NCI-H1694 treated with DMSO at 0.1 percent for 48 hours (cell line): ENCODE measurements around the gene KCNA10.
"Not testable (repeated sequence)": the region's sequence is repeated elsewhere in the genome, so short reads cannot be mapped to it uniquely, and the experiment has no call there.

Experiments
- DNase-seq: peaks from one replicate; lab custom pipeline; 2025; lab: John Stamatoyannopoulos, UW

Gene KCNA10

DNA sequence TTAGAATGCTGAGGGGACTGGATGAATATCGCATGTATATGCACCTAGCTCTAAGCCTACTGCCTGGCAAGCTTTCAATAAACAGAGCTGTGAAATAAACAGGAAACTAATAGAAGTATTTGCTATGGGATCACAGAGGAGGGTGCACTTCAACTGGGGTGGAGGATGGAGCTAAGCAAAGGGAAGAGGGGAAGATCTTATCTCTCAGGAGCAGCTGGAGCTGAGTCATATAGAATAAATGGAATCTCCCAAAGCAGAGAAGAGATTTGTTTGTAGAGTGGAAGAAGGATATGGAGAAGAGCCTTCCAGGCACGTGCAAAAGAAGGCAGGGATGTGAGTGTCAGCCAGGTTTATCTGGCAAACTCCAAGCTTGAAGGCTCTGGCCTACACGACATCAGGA lies 17.0 kb upstream of the KCNA10 start:
- DNase-seq = peak; percentile 11

DNA sequence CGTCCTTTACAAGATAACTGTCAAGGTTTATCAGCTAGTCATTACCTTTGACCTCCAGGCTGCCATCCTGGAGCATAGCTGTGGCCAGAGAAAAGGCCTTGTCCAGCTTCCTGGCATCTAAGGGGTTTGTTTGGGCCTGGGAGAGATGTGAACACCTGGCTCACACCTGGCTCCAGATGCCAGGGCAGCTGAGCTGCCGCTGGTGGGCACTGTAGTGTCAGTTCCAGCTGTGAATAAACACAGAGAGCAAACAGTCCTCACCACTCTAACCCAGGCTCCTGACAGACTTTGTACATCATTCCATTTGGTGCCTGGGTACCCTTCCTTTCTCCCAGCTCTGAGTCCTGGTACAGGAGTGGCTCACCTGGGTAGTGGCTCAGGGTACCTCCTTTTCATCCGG lies 14.3 kb upstream of the KCNA10 start:
- no peak for DNase-seq

DNA sequence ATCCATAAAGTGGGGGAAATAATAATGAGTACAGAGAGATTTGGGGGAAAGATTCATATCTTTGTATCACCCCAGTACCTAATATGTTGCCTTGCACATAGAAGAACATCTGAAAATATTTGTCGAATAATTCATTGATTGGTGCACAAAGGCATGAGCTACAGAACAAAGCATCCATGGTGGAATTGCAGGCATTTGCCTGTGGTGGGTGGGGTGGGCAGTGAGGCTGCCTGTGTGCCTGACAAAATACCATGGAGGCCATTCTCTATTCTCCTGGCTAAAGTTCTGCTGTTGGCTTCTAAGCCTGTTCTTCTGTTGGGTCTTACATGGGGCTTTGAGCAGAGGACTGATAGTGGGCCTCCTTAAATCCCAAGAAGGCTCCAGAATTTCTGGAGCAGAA lies 10.0 kb upstream of the KCNA10 start:
- no peak for DNase-seq

DNA sequence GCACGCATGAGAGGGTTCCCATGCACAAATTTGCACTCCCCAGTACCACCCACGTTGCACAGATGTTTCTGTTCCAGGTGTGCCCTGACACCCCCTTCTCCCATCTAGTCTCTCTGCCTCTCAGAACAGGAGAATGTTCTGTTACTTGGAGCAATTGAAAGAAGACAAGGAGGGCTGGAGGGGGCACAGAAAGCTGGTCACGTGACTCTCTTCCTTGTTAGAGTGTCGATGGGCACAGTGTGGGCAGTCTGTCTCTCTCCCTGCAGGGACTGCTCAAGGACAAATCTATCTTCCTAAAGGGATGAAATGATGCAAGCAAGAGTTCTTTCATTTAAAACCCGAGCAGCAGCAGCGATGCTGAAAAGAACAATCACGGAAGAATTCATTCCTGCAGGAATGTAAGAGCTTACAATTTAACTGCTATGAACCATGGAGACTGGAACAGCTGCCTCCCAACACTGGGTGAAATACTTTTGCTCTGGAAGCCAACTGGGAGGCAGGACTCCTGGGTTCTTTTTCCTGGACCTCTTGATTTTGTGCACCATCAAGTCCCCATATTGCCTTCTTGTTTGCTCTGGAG lies 7.3 kb upstream of the KCNA10 start:
- no peak for DNase-seq

DNA sequence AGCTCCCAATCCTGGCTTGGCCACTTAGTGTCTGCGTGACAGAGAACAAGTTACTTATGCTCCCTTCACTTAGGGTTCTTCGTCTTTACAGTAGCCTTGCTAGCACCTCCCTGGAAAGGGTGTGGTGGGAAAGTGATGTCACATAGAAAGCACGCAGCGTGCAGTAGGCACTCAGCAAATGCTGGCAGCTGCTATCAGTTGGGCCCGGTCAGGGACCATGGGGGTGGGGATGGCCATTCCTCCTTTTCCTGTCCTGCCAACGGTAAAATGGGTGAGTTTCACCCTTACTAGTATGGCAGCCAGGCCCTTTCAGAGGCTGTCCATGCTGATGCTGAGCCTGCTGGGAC lies 6.2 kb upstream of the KCNA10 start:
- no peak for DNase-seq

DNA sequence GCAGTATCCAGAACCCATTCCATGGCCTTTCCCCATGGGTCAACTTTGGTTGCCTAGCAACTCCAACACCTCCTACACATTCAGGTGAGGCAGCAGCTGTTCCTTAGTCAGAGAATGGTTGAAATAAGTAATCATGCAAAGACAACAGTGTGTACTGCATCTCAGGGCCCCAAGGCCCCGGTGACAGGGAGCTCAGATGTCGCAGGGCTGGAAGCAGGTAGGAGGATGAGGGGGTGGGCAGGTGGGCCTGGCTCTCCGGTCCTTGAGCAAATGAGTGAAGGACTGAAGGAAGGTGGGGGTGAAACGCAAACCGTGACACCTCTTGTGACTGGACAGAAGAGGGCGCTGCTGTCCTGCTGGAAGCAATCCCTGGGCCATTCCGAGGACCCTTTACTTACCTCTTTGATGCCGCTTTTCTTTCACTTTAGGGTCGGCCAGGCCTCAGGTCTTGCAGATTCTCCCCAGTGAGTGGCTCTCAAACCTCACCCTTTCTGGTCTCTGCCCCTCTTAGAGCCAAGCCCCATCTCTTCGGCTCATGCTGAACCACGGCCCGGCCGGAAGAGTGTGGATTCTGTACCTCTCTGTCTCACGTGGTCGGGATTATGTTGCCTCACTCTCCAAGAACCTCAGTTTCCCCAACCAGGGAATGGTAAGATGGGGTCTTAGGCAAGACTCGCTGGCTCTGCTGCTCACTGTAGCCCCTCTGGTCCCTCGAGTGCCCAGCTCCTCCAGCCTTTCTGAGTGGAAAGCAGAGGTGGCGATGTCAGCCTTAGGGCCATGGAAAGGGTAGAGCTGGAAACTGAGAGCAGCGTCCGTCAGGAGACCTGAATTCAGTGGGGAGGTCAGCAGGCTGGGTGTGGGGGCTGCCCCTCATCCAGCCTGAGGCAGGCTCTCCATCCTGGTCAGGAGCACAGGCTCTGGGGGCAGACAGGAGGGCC lies 5.6 kb upstream of the KCNA10 start:
- peak; percentile 77 for DNase-seq

DNA sequence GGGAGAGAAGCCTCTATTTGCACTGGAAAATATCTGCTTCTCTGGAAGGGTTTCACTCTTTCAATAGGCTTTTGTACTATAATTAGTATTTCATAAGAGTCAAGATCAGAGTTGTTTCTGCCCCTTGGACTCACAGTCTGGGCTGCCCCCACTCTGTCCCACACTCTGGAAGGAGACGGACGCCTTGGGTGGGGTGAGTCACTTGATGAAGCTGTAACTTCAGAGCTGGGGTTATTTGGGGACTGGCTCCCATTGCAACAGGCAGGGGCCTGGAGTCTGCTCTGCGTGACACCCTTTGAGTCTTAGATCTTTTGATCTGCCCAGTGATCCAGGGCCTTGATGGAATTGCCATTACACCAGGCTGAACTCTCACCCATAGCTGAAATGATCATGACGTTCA lies 4.0 kb upstream of the KCNA10 start:
- DNase-seq = no peak

DNA sequence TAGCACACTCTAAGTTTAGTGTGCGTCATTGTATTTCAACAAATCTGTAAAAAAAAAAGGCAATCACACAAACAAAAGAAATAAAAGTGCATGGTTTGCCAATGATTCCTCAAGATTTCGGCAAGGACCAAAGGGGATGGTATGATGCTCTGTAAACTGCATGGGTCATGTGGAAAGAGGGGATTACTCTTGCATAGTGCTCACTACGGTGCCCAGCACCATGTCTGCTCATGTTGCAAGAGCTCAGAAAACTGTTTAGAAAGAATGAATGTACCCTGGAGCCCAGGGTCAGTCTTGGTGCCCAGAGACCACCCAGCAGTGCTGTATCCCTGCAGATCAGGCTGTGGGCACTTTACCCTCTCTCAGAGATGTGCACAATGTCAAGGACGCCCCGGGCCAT lies 3.6 kb upstream of the KCNA10 start:
- DNase-seq = no peak

DNA sequence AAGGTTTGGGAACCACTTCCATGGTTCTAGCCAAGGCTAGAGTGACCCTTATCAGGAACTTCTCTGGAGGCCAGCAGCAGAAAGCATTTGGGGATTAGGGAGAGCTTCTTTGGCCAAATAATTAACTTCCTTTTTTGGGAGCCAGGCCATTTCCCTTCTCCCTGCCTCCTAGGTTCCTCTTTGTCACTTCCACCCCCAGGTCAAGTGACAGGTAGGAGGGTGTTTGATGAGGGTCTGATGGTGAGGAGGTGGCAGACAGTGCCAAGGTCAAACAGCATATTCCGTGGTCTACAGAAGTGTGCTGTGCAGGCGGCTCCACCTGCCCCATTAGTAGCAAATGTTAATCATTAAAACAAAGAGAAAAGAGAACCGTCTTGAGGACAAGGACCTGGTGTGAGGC lies 1.9 kb upstream of the KCNA10 start:
- no peak for DNase-seq

DNA sequence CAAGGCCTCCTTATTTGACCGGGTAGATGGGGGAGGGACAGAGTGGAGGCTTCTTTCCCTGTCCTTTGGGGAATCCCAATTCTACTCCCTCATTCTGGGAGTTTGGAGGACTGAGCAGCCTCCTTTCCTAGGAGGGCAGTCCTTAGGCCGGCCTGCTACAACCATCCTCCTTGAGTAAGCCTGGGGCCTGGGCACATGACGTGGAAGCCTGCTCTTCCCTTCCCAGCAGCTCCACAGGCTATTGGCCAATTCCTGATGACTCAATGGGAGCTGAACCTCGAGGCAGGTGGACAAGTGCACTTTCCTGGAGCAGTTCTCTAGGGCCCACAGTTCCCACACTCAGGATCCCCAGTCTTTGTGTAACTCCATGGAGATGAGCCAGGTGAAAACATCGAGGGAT lies 3.1 kb downstream of the KCNA10 start:
- no peak for DNase-seq

DNA sequence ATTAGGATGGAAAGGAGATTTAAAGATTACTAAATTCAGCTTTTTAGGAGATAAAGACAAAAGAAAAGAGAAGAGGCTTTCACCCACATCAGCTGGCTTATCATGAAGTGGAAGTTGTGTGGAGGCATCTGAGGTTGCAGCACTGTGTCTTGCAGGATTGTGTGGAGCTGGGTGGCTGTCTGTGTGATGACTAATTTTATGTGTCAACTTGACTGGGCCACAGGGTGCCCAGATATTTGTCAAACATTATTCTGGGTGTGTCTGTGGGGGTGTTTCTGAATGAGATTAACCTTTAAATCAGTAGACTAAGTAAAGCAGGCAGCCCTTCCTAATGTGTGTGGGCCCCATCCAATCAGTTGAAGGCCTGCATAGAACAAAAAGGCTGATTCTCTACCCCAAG lies 3.9 kb downstream of the KCNA10 start:
- no peak for DNase-seq

DNA sequence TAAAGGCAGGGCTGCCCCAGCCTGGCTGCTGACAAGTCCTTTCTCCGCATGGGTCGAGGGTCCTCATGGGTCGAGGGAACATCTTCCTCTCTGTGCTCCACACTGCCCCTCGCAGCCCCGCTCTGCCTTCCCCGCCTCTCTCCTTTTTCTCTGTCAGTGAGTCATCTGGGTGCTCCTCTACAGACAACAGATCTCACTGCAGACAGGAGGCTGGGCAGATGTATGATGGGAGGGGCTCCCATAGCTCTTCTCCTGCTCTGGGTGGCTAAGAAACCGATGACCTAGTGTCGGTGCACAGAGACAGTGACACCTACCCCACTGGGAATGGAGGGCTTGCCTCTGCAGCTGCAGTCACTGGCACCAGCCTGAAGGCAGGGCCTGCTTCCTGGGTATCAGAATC lies 5.5 kb downstream of the KCNA10 start:
- DNase-seq = peak; percentile 29

DNA sequence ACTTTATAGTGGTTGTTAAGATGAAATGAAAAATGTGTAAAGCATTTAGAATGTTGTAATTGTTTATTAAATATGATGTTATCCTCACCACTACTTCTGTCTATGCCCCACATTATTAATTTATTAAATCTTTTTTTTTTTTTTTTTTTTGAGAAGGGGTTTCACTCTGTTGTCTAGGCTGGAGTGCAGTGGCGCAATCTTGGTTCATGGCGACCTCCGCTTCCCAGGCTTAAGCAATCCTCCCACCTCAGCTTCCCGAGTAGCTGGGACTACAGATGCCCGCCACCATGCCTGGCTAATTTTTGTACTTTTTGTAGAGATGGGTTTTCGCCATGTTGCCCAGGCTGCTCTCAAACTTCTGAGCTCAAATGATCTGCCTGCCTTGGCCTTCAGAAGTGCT lies 7.5 kb downstream of the KCNA10 start:
- DNase-seq = no peak

DNA sequence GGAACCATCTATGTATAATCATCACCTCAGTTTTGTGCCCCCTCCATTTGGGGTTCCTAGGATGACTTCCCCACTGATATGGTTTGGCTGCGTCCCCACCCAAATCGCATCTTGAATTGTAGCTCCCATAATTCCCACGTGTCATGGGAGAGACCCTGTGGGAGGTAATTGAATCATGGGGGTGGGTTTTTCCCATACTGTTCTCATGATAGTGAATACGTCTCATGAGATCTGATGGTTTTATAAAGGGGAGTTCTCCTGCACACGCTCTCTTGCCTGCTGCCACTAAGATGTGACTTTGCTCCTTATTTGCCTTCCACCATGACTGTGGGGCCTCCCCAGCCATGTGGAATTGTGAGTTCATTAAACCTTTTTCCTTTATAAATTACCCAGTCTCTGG lies 8.1 kb downstream of the KCNA10 start:
- not testable (repeated sequence) for DNase-seq

DNA sequence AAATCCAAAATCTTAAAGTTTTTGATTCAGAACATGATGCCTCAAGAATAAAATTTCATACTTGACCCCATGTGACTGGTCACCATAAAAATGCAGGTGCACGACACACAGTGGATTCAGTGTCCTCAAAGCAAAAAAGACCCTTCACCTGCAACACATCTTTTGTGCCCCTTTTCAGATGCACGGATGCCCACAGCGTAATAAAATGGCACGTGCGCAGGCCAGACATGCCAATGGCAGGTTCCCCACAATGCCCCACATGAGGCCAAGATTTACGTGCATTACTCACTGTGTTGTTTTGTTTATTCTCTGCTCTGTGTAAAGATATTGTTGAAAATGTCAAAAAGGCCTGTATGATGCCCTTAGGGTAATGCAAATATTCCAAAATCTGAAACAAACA lies 9.3 kb downstream of the KCNA10 start:
- DNase-seq = no peak

DNA sequence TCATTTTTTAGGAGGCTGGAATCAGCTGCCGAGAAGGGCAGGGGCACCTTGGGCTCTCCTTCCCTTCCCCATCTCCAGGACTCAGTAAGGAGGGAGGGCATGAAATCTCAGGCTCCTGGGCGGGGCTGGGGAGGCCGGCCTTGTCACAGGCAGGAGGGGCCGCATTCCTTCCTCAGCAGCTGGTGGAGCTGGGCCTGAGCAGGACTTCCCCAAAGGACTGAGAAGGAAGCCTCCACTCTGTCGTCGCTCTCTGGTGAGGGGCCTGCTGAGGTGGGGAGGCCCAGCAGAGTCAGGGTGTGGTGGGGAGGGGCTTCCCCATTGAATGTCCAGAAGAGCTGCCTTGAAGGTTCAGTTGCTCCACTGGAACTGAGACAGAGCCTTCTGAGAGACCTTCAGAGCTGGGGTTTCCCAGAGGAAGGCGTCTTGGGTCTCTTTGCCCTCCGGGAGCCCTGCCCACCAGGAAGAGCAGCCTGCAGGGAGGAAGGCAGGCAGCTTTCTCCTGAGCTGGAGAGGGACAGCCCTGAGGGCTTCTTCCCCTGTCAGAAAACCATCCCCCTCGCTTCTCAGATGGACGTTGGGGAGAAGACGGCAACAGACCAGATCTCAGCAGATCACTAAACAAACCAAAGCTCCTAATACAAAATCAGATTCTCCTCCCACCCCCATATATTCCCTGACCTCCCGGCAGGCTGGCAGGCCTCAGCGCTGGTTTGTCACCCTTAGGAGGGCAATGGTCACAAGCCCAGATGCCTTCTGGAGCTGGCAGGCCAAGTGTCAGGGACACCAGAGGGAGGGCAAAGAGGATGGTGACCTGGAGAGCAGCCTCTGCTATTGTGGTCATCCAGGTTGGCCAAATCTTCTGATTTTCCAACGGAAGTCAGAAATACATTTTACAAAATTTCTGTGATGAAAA lies 10.7 kb downstream of the KCNA10 start:
- DNase-seq = no peak

DNA sequence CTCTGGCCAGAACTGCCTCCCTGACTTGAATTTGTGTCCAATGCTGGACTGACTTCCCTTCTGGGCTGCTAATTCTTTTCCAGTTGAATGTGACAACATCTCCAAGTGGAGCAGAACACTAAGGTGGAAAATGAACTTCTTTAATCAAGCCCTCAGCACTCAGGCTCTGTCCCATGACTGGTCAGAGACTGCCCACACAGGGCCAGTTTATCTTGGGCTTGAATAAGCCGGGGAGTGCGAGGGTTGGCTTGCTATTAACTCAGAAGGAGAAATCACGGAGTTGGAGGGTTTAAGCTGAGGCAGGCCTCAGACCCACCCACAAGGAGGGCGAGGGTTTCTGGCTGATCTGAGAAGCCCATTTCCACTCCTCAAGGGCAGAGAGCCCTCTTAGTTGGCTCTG lies 12.4 kb downstream of the KCNA10 start:
- DNase-seq = no peak

DNA sequence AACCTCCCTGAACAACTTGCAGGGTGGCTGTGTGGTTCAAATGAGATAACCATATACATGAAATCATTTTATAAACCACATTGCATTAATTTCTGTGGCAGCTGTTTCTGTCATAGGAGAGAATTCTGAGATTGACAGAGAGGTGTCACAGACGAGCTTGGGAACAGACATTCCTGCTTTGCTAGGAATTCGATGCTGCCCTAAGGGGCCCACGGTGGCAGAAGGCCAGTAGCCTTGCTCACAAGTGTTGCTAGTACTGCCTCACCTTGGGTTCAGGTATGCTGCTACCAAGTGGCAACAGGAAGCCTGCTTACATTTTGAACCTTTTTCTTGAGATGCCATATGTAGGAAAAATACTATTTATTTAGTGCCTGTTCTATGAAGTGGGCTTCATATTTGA lies 13.4 kb downstream of the KCNA10 start:
- no peak for DNase-seq

DNA sequence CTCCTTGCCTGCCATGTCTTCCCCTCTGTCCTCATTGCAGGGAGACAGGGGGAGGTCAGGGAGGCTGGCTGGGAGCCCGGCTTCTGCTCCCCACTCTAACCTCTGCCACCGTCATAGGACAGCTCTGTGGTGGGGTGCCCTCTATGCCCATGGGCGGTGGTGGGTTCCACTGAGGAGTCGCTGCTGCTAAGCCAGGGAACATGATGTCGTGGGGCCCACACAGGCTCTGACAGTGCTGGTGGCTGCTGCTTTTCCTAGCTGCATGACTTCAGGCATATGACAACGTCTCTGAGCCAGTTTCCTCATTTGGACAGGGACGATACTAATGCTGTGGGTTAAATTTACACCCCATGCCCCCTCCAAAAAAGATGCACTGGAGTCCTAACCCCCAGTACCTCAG lies 14.7 kb downstream of the KCNA10 start:
- DNase-seq = no peak

DNA sequence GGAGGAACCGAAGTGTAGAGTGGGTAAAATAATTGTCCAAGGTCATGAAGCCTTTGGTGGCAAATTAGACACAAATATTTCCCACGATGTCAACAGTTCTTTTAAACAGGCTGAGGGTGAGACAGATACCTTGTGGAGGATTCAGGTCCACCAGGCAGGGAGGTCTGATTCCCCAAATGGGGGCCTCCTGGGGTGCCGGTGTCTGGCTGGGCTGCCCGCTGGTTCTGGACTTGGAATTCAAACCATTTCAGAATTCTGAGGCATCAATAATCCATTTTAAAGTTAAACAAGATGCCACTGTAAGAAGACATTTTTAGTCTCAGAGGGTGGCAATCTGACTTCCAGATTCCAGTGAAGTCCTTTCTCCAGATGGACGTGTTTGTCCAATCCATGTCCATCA lies 15.5 kb downstream of the KCNA10 start:
- no peak for DNase-seq

DNA sequence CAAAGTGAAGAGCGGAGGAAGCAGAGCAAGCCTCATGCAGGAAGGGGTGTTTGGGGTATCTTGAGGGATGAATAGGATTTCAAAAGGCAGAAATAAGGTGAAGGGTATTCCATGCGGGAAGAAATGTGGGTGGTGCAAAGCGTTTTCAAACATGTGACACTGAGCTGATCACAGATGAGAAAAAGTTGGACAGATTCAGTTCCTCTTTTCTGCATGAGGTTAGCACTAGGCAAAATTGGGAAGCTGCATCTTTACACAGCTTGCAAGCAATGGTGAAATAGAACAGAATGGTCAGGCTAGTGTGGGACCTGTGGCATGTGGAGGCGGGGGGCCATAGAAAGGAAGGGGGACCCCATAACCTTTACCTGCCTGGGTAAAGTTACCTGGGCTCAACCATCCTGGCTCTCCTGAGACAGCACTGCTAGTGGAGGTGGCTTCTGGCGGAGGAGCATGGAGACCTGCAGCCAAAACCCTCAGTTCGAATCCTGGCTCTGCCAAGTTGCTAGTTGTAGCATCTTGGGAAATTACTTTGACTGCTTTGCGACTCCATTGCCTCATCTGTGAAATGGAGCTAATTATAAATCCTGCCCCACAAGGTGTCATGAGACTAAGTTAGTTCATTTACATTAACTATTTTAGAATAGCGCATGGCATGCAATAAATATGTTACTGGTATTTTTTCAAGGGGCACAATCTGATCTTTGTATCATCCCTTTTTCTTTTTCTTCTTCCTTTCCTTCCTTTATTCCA lies 16.4 kb downstream of the KCNA10 start:
- no peak for DNase-seq

DNA sequence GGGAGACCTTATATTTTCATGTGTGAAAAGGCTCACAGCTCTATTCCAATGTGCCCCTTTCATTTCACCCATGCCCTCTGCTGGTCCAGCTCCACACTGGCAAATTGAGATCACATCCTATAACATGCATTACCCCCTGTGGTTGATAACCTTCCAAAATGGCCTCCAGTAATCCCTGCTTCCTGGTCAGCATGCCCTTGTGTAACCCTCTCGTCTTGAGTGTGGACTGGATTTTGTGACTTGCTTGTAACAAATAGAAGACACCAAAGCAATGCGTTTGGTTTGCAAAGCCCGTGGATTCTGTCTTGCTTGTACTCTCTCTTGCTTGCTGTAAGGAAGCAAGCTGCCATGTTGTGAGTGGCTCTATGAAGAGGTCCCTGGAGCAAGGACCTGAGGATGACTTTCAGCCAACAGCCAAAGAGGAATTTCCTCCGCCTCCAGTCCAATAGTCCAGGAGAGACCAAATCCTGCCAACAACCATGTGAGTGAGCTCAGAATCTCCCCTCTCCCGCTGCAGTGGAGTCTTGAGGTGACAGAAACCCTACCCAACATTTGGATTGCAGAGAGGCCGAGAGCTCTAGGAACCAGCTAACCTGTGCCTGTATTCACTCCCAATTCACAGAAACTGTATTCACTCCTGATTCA lies 17.4 kb downstream of the KCNA10 start:
- DNase-seq = no peak
